GM12878 (cell line): Measurements from ENCODE around the gene UNC50. TPM values are rescaled to one million over a fixed set of nuclear protein-coding genes. Genes with fewer than 3 reads are reported as not detected.

Source experiments
- ATAC-seq: fragments of 200-7000 bp; cut with Tn5 transposase; 3 replicates; pipeline ENCODE4 v1.9.1; 2020; ENCODE audit warnings: mild to moderate bottlenecking, moderate library complexity
- BruUV-seq: library from RNA; stranded (reverse); fragments of 400-500 nt; replicated peaks from 2 replicates; lab custom pipeline; 2021; lab: Mats Ljungman, UMichigan
- CTCF ChIA-PET: fragments of 300-600 bp; sonication (Branson Sonifier 250); formaldehyde crosslinking; extraction: SDS; loops from one replicate; lab custom pipeline; 2021; ENCODE audit warnings: inconsistent platforms; lab: Yijun Ruan, JAX
- POLR2A ChIA-PET: fragments of 350-600 bp; formaldehyde crosslinking; extraction: SDS; loops from one replicate; lab custom pipeline; 2021; ENCODE audit warnings: inconsistent platforms; lab: Charles Lee
- RAD21 ChIA-PET: fragments of 300-600 bp; sonication (Branson Sonifier 250); formaldehyde crosslinking; loops from one replicate; lab custom pipeline; 2023; ENCODE audit warnings: antibody characterized with exemption; ENCODE audit not compliant: unreplicated experiment; lab: Charles Lee
- SMC1A ChIA-PET: fragments of 300-600 bp; sonication (Branson Sonifier 250); formaldehyde crosslinking; loops from one replicate; lab custom pipeline; 2023; ENCODE audit not compliant: unreplicated experiment, uncharacterized antibody; lab: Charles Lee
- DNase-seq: peaks from one replicate; pipeline ENCODE4 v3.0.0-alpha.2; 2011; ENCODE audit warnings: low read depth, low spot score
- FAIRE-seq: peaks from 3 replicates; lab custom pipeline; 2011; peaks lifted over from hg19 to GRCh38; lab: Jason Lieb, UNC
- H2AFZ ChIP-seq: 2 replicates; pipeline ENCODE4 v1.6.0; 2011; ENCODE audit warnings: low read depth, low read length, control low read depth; ENCODE audit not compliant: control insufficient read depth
- H3K27ac ChIP-seq: 2 replicates; pipeline ENCODE4 v1.5.1; 2011; ENCODE audit warnings: control low read depth; ENCODE audit not compliant: control insufficient read depth, insufficient read depth
- H3K27me3 ChIP-seq, 2 experiments: replicated peaks in 1 of 2; 2 replicates each; pipeline versions ENCODE4 v1.6.0 to v1.6.1; 2011; ENCODE audit warnings: low read length in 1 of 2; ENCODE audit not compliant: control insufficient read depth in 2 of 2, insufficient read depth in 2 of 2
- H3K36me3 ChIP-seq, 2 experiments: 2 replicates each; pipeline ENCODE4 v1.5.1; 2011; ENCODE audit warnings: low read length in 1 of 2; ENCODE audit not compliant: control insufficient read depth in 2 of 2, insufficient read depth in 2 of 2
- H3K4me1 ChIP-seq: 2 replicates; pipeline ENCODE4 v1.6.1; 2011; ENCODE audit warnings: mild to moderate bottlenecking, low read length, moderate library complexity, mixed read lengths; ENCODE audit not compliant: control insufficient read depth, insufficient read depth
- H3K4me2 ChIP-seq: 2 replicates; pipeline ENCODE4 v1.6.0; 2011; ENCODE audit warnings: control low read depth; ENCODE audit not compliant: control insufficient read depth, insufficient read depth
- H3K4me3 ChIP-seq: fragments of 200-600 bp; sonication (generic); 2 replicates; pipeline ENCODE4 v1.5.1; 2016
- H3K79me2 ChIP-seq: 2 replicates; pipeline ENCODE4 v1.6.0; 2011; ENCODE audit warnings: low read length; ENCODE audit not compliant: control insufficient read depth, insufficient read depth
- H3K9ac ChIP-seq: 2 replicates; pipeline ENCODE4 v1.8.0; 2011; ENCODE audit warnings: low read length, control low read depth, mixed read lengths; ENCODE audit not compliant: control insufficient read depth, insufficient read depth
- H3K9me3 ChIP-seq: replicated peaks from 3 replicates; pipeline ENCODE4 v1.5.1; 2011; ENCODE audit warnings: mild to moderate bottlenecking, low read length; ENCODE audit not compliant: control insufficient read depth, insufficient read depth
- H4K20me1 ChIP-seq: 2 replicates; pipeline ENCODE4 v1.6.0; 2011; ENCODE audit not compliant: control insufficient read depth, insufficient read depth
- CBX3 ChIP-seq: fragments of 200-600 bp; sonication (generic); IDR thresholded peaks from 2 replicates; pipeline ENCODE4 v1.6.1; 2016; ENCODE audit warnings: low read depth, borderline replicate concordance
- E4F1 ChIP-seq: fragments of 450-650 bp; IDR thresholded peaks from 2 replicates; pipeline ENCODE4 v1.6.1; 2018; ENCODE audit warnings: borderline replicate concordance, mild to moderate bottlenecking; ENCODE audit not compliant: partially characterized antibody
- FOS ChIP-seq: IDR thresholded peaks from 3 replicates; pipeline ENCODE4 v1.6.1; 2011; ENCODE audit warnings: borderline replicate concordance; ENCODE audit not compliant: insufficient read length; ENCODE audit errors: extremely low read depth
- GABPA ChIP-seq: IDR thresholded peaks from 2 replicates; pipeline ENCODE4 v1.6.1; 2014; ENCODE audit warnings: antibody characterized with exemption, low read depth, mild to moderate bottlenecking, inconsistent platforms
- HCFC1 ChIP-seq: fragments of 150-350 bp; IDR thresholded peaks from 2 replicates; pipeline ENCODE4 v1.6.1; 2014; ENCODE audit warnings: low read length
- IKZF1 ChIP-seq: fragments of 450-650 bp; conservative IDR thresholded peaks from 2 replicates; pipeline ENCODE4 v1.6.1; 2017; ENCODE audit warnings: antibody characterized with exemption, mild to moderate bottlenecking
- MEF2B ChIP-seq: fragments of 450-650 bp; IDR thresholded peaks from 2 replicates; pipeline ENCODE4 v1.6.1; 2018; ENCODE audit warnings: mild to moderate bottlenecking, moderate library complexity; ENCODE audit not compliant: partially characterized antibody, poor library complexity, severe bottlenecking
- SIN3A ChIP-seq: IDR thresholded peaks from 2 replicates; pipeline ENCODE4 v1.6.1; 2012; ENCODE audit warnings: low read depth, low read length, improper control_type of control experiment
- SMAD5 ChIP-seq: IDR thresholded peaks from 2 replicates; pipeline ENCODE4 v1.6.1; 2016; ENCODE audit warnings: antibody characterized with exemption, low read depth
- SRF ChIP-seq, 2 experiments: IDR thresholded peaks; 2 replicates each; pipeline ENCODE4 v1.6.1; 2011; ENCODE audit warnings: low read depth in 2 of 2, low read length in 2 of 2, mild to moderate bottlenecking in 1 of 2, moderate library complexity in 1 of 2
- YY1 ChIP-seq: IDR thresholded peaks from 2 replicates; pipeline ENCODE4 v1.6.1; 2011; ENCODE audit warnings: low read depth, mild to moderate bottlenecking, low read length
- WGBS: methylation state at CpG from one replicate; pipeline ENCODE4 v1.1.6; 2016; ENCODE audit warnings: low lambda C conversion rate; ENCODE audit not compliant: insufficient replicate concordance, insufficient coverage; ENCODE audit errors: missing lambda C conversion rate; 5-methylcytosine and 5-hydroxymethylcytosine counted together
- in situ Hi-C: fragments of 300-500 bp; cut with MboI; formaldehyde crosslinking; loops from 9 replicates; pipeline ENCODE4 v1.14.3; 2018; ENCODE audit warnings: mixed read lengths
- intact Hi-C: fragments of 100-400 bp; cut with micrococcal nuclease; formaldehyde crosslinking; loops from one replicate; pipeline ENCODE4 v1.14.2; 2022; ENCODE audit not compliant: unreplicated experiment
- polyA plus RNA-seq, 11 experiments: library from polyadenylated mRNA; depleted of rRNA in 4 of 11; unstranded in 6 of 11; stranded (reverse) in 5 of 11; fragments of >200 nt; fragmentation: Nextera tagmentation in 4 of 11; fragmentation: Illumina TruSeq in 1 of 11; extraction: Ambion mirVana in 4 of 11; extraction: Trizol in 1 of 11; gene quantifications; 1 replicate in 1 of 11; 2 replicates in 10 of 11; pipeline versions ENCODE4 v1.2.1 to v1.2.3, GENCODE V29; 2011 to 2016; ENCODE audit warnings: inconsistent platforms in 2 of 11, missing spikeins in 2 of 11, low read depth in 1 of 11
- total RNA-seq, 4 experiments: library from RNA; depleted of rRNA in 3 of 4; stranded (reverse); fragments of >200 nt in 3 of 4; fragmentation: Illumina TruSeq in 1 of 4; extraction: Trizol in 1 of 4; gene quantifications; 2 replicates each; pipeline versions ENCODE4 v1.2.1 to v1.2.3, GENCODE V29; 2013 to 2021
- TF ChIP-seq, protein P1 (sequence below): fragments of 450-650 bp; conservative IDR thresholded peaks from 2 replicates; pipeline ENCODE4 v1.6.1; 2017; ENCODE audit warnings: mild to moderate bottlenecking, moderate library complexity

UNC50 gene
- total and polyA plus RNA-seq, 10 of the 15 experiments (the other 5 are each of a cell fraction or from before 2014, with no cell fraction given) = 25.5 to 76.3 (median 37.8) TPM

GRCh38 chr2:98576666-98577312 is 31.6 kb upstream of the UNC50 start:
- H3K9ac ChIP-seq = no peak overlapping the region
- ChIA-PET RAD21 (interaction anchor here (0.5 kb wide), 1 partner anchor 134 kb away, joined by 3 read pairs; no protein-coding TSS in a partner anchor), POLR2A (interaction anchor here (0.6 kb wide), 1 partner anchor 628 kb away, joined by 9 read pairs; no protein-coding TSS in a partner anchor), CTCF (interaction anchor here (1.0 to 1.7 kb wide), 3 partner anchors 8 to 489 kb away, joined by 3 to 6 read pairs (median 3); no protein-coding TSS in a partner anchor), SMC1A (no interaction called here)
- H3K9me3 ChIP-seq = no peaks in the 10 kb centered on the region
- H3K4me1 ChIP-seq = peaks cover 8% of the 10 kb centered on the region; the same call in 1 of the 2 replicates
- intact Hi-C loops (no loop called here), in situ Hi-C loops (no loop called here)
- FAIRE-seq (no peak), DNase-seq (no peak), ATAC-seq (no peak)
- H3K27me3 ChIP-seq = no peaks in the 10 kb centered on the region
- TF ChIP-seq YY1 = no peak
- TF ChIP-seq SMAD5 = no peak
- no peak for TF ChIP-seq E4F1
- TF ChIP-seq CBX3 = no peak
- TF ChIP-seq, protein P1, sequence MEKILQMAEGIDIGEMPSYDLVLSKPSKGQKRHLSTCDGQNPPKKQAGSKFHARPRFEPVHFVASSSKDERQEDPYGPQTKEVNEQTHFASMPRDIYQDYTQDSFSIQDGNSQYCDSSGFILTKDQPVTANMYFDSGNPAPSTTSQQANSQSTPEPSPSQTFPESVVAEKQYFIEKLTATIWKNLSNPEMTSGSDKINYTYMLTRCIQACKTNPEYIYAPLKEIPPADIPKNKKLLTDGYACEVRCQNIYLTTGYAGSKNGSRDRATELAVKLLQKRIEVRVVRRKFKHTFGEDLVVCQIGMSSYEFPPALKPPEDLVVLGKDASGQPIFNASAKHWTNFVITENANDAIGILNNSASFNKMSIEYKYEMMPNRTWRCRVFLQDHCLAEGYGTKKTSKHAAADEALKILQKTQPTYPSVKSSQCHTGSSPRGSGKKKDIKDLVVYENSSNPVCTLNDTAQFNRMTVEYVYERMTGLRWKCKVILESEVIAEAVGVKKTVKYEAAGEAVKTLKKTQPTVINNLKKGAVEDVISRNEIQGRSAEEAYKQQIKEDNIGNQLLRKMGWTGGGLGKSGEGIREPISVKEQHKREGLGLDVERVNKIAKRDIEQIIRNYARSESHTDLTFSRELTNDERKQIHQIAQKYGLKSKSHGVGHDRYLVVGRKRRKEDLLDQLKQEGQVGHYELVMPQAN = no peak
- no peak for TF ChIP-seq HCFC1
- TF ChIP-seq FOS = no peak
- no peak for TF ChIP-seq SRF (IDR thresholded peaks at IDR 0.05; ENCODE audit: low read depth in 2 of 2, low read length in 2 of 2)
- no peak for TF ChIP-seq MEF2B
- no peak for TF ChIP-seq GABPA
- no peak for TF ChIP-seq SIN3A
- TF ChIP-seq IKZF1 = no peak
- WGBS = 92% methylated on average over 22 of the region's 22 CpGs
- no peak overlapping the region for H3K27ac ChIP-seq
- H3K79me2 ChIP-seq = no peaks in the 10 kb centered on the region
- H3K4me2 ChIP-seq = no peak overlapping the region
- peaks cover 31 to 37% of the 10 kb centered on the region in 2 experiments for H3K36me3 ChIP-seq
- H4K20me1 ChIP-seq = no peaks in the 10 kb centered on the region
- no peak overlapping the region for H2AFZ ChIP-seq
- BruUV-seq = no TSS peak
- H3K4me3 ChIP-seq = no peak overlapping the region
